Heart right ventricle (tissue), 16 donors: ENCODE data around the gene POU6F2. TPM values are rescaled to one million over a fixed set of nuclear protein-coding genes. Genes with fewer than 3 reads are reported as not detected.

Experiments used
- ATAC-seq, 8 donors: fragments of 200-7000 bp; cut with Tn5 transposase; one replicate each; pipeline ENCODE4 v1.9.1; 2020; ENCODE audit warnings: mild to moderate bottlenecking in 8 of 8, moderate library complexity in 8 of 8, moderate number of reproducible peaks in 1 of 8
- DNase-seq, 2 donors: peaks; one replicate each; pipeline ENCODE4 v3.0.0-alpha.2; 2020
- H3K27ac ChIP-seq, 10 donors: fragments of 200-600 bp; sonication (generic) in 2 of 10; one replicate each; pipeline versions ENCODE4 v1.5.0 to v1.8.0; 2020 to 2022; ENCODE audit warnings: mild to moderate bottlenecking in 3 of 10
- H3K27me3 ChIP-seq, 7 donors: fragments of 200-600 bp; one replicate each; pipeline ENCODE4 v1.8.0; 2021 to 2022; ENCODE audit warnings: mild to moderate bottlenecking in 2 of 7
- H3K36me3 ChIP-seq, 9 donors: fragments of 200-600 bp; sonication (generic) in 1 of 9; one replicate each; pipeline versions ENCODE4 v1.5.0 to v1.8.0; 2020 to 2022; ENCODE audit warnings: mild to moderate bottlenecking in 2 of 9
- H3K4me1 ChIP-seq, 9 donors: fragments of 200-600 bp; sonication (generic) in 1 of 9; one replicate each; pipeline versions ENCODE4 v1.5.0 to v1.8.0; 2020 to 2022; ENCODE audit warnings: mild to moderate bottlenecking in 4 of 9
- H3K4me3 ChIP-seq, 10 donors: fragments of 200-600 bp; sonication (generic) in 2 of 10; one replicate each; pipeline versions ENCODE4 v1.5.0 to v1.8.0; 2020 to 2022; ENCODE audit warnings: mild to moderate bottlenecking in 7 of 10, moderate library complexity in 2 of 10
- H3K9me3 ChIP-seq, 11 donors: fragments of 200-600 bp in 10 of 11; sonication (generic) in 2 of 11; one replicate each; pipeline versions ENCODE4 v1.5.0 to v1.8.0; 2013 to 2022; ENCODE audit warnings: mild to moderate bottlenecking in 2 of 11, control low read depth in 1 of 11, moderate library complexity in 1 of 11
- WGBS, 2 donors: extraction: QIAGEN DNeasy Blood & Tissue Kit; methylation state at CpG; one replicate each; pipeline ENCODE4 v1.1.7; 2013; ENCODE audit warnings: inconsistent platforms in 1 of 2; 5-methylcytosine and 5-hydroxymethylcytosine counted together
- intact Hi-C, 10 donors: fragments of 100-400 bp; cut with DNase I; formaldehyde crosslinking; loops; one replicate each; pipeline versions ENCODE4 v1.11.1 to v1.14.2; 2022
- polyA plus RNA-seq, 2 donors: library from polyadenylated mRNA; stranded (reverse); fragments of 200-250 nt; gene quantifications; one replicate each; pipeline ENCODE4 v1.2.3, GENCODE V29; 2013
- total RNA-seq, 10 donors: library from RNA; stranded (reverse); fragmentation: NEBNext Ultra II Directional in 3 of 10; extraction: Animal tissue kit (Norgen Biotek cat#: 25700) in 3 of 10; gene quantifications; one replicate each; pipeline versions ENCODE4 v1.2.1 to v1.2.4, GENCODE V29; 2021 to 2023
- TF ChIP-seq, protein P1 (sequence below), 9 donors: fragments of 200-600 bp; sonication (generic) in 2 of 9; IDR thresholded peaks; one replicate each; pipeline versions ENCODE4 v1.5.0 to v1.8.0; 2021 to 2022; ENCODE audit warnings: antibody characterized with exemption in 9 of 9, mild to moderate bottlenecking in 5 of 9, moderate library complexity in 1 of 9
- donor health status: Arrhythmogenic right ventricular cardiomyopathy.
- donor health status: ischemic (EF 13 %, LVEDD 7.1; RV severe dilation, severe dysfunction).
- donor health status: healthy with polysubstance abuse.
- donor health status: DM: no; HTN: yes; CAD: no.
- donor health status: DM: no; HTN: no; CAD: no.
- donor health status: ischemic (EF 25% LVEDD 6.9; RV normal size, moderate dysfunction).
- donor health status: ischemic (EF 25% LVEDD 5.7; RV mildly dilated, moderate dysfunction).
- donor health status: healthy.
- donor health status: DM: yes; HTN: yes; CAD: no.
- donor health status: Ischemic cardiomyopathy.
- donor health status: ischemic (EF 35%, LVEDD 5.7; RV mildly dilated, moderate dysfunction).
- donor health status: nonischemic (EF 11% LVEDD 7.7; RV severe dilation, severe dysfunction).
- donor health status: DM: yes; HTN: yes; CAD: no.
- donor health status: PGD.
- donor health status: ischemic (EF 29% LVEDD 5.4; RV normal size, mild dysfunction).
- donor health status: nonischemic (EF 23%, LVEDD 6.1; RV moderate dilation, normal function).

POU6F2 gene
- total and polyA plus RNA-seq, 12 donors, result under 0.01 to 0.83 (median 0.34) TPM

- peaks cover 0 to 3% (median 0%) of the 10 kb centered on the region in 11 donors for H3K9me3 ChIP-seq
- H3K4me1 ChIP-seq, result peaks cover 0 to 4% (median 0%) of the 10 kb centered on the region in 9 donors
- peaks cover 0 to 6% (median 0%) of the 10 kb centered on the region in 7 donors for H3K27me3 ChIP-seq
- DNase-seq (no peak), ATAC-seq (no peak)
- WGBS, 2 donors, result 76 to 79% methylated on average over 8 of the region's 8 CpGs
- TF ChIP-seq, protein P1, sequence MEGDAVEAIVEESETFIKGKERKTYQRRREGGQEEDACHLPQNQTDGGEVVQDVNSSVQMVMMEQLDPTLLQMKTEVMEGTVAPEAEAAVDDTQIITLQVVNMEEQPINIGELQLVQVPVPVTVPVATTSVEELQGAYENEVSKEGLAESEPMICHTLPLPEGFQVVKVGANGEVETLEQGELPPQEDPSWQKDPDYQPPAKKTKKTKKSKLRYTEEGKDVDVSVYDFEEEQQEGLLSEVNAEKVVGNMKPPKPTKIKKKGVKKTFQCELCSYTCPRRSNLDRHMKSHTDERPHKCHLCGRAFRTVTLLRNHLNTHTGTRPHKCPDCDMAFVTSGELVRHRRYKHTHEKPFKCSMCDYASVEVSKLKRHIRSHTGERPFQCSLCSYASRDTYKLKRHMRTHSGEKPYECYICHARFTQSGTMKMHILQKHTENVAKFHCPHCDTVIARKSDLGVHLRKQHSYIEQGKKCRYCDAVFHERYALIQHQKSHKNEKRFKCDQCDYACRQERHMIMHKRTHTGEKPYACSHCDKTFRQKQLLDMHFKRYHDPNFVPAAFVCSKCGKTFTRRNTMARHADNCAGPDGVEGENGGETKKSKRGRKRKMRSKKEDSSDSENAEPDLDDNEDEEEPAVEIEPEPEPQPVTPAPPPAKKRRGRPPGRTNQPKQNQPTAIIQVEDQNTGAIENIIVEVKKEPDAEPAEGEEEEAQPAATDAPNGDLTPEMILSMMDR (IDR thresholded peaks at IDR 0.05), result no peak
- no peaks in the 10 kb centered on the region for H3K36me3 ChIP-seq
- no peak overlapping the region for H3K27ac ChIP-seq
- intact Hi-C loops, result loop anchor here in 9 of 10 donors (5.0 to 10.0 kb wide), 6 partner anchors 238 to 1121 kb away; no protein-coding TSS in a partner anchor
- H3K4me3 ChIP-seq, result no peak overlapping the region
Measured at GRCh38 chr7:39515534-39516228, 538.0 kb downstream of the POU6F2 start.

- DNase-seq (no peak), ATAC-seq (no peak)
- intact Hi-C loops, result loop anchor here in 9 of 10 donors (5.0 to 10.0 kb wide), 6 partner anchors 239 to 1122 kb away; no protein-coding TSS in a partner anchor
- no peak overlapping the region for H3K4me3 ChIP-seq
- peaks cover 0 to 3% (median 0%) of the 10 kb centered on the region in 11 donors for H3K9me3 ChIP-seq
- peaks cover 0 to 6% (median 0%) of the 10 kb centered on the region in 7 donors for H3K27me3 ChIP-seq
- H3K4me1 ChIP-seq, result peaks cover 0 to 4% (median 0%) of the 10 kb centered on the region in 9 donors
- no peak overlapping the region for H3K27ac ChIP-seq
- TF ChIP-seq, protein P1 (IDR thresholded peaks at IDR 0.05), result no peak
- WGBS, 2 donors, result 84 to 86% methylated on average over 7 of the region's 7 CpGs
- H3K36me3 ChIP-seq, result no peaks in the 10 kb centered on the region
Measured at GRCh38 chr7:39516498-39516897, 538.8 kb downstream of the POU6F2 start.

- H3K27me3 ChIP-seq, result peaks cover 0 to 8% (median 0%) of the 10 kb centered on the region in 7 donors
- 19 to 25% methylated on average over 3 of the region's 3 CpGs for WGBS, 2 donors
- intact Hi-C loops, result loop anchor here in 9 of 10 donors (5.0 to 10.0 kb wide), 6 partner anchors 240 to 1122 kb away; no protein-coding TSS in a partner anchor
- peaks cover 0 to 3% (median 0%) of the 10 kb centered on the region in 11 donors for H3K9me3 ChIP-seq
- H3K4me1 ChIP-seq, result peaks cover 0 to 4% (median 0%) of the 10 kb centered on the region in 9 donors
- no peak for ATAC-seq
- H3K4me3 ChIP-seq, result no peak overlapping the region
- TF ChIP-seq, protein P1 (IDR thresholded peaks at IDR 0.05), result no peak
- no peak overlapping the region for H3K27ac ChIP-seq
- no peak for DNase-seq
- no peaks in the 10 kb centered on the region for H3K36me3 ChIP-seq
Measured at GRCh38 chr7:39517240-39517639, 539.5 kb downstream of the POU6F2 start.

Other genes with a start within 250 kb of the POU6F2 start
- gene VPS41, start 68.7 kb upstream of the POU6F2 start, total RNA-seq, result 10 to 100 TPM; 27.4 to 60.7 (median 50.5) TPM
- gene VPS41, start 68.7 kb upstream of the POU6F2 start, polyA plus RNA-seq, result 1 to 10 TPM; 7.1 to 9.3 TPM